Measurements from ENCODE around the gene KCNG4.

The KCNG4 gene

GRCh38 chr16:84255050-84255810, 15.4 kb upstream of the KCNG4 start:
- no peak for TF ChIP-seq CTCF (IDR thresholded peaks at IDR 0.05; ENCODE audit: insufficient read depth, low read depth, low read length, missing control alignments)
- H3K4me3 ChIP-seq (ENCODE audit: low read depth, low read length) = no peak overlapping the region
- DNase-seq (ENCODE audit: low read depth) = no peak

- no peak overlapping the region for H3K4me3 ChIP-seq (ENCODE audit: low read depth, low read length)
- TF ChIP-seq CTCF (IDR thresholded peaks at IDR 0.05; ENCODE audit: insufficient read depth, low read depth, low read length, missing control alignments) = no peak
- no peak for DNase-seq (ENCODE audit: low read depth)
These were observed 14.2 kb upstream of the KCNG4 start for GRCh38 chr16:84254062-84254461.

GRCh38 chr16:84253173-84253572, 13.4 kb upstream of the KCNG4 start:
- H3K4me3 ChIP-seq (ENCODE audit: low read depth, low read length) = no peak overlapping the region
- no peak for DNase-seq (ENCODE audit: low read depth)
- TF ChIP-seq CTCF (IDR thresholded peaks at IDR 0.05; ENCODE audit: insufficient read depth, low read depth, low read length, missing control alignments) = no peak

GRCh38 chr16:84252184-84252583, 12.4 kb upstream of the KCNG4 start:
- H3K4me3 ChIP-seq (ENCODE audit: low read depth, low read length) = no peak overlapping the region
- TF ChIP-seq CTCF (IDR thresholded peaks at IDR 0.05; ENCODE audit: insufficient read depth, low read depth, low read length, missing control alignments) = no peak
- DNase-seq (ENCODE audit: low read depth) = no peak

GRCh38 chr16:84247844-84248243, 8.0 kb upstream of the KCNG4 start:
- TF ChIP-seq CTCF (IDR thresholded peaks at IDR 0.05; ENCODE audit: insufficient read depth, low read depth, low read length, missing control alignments) = no peak
- no peak overlapping the region for H3K4me3 ChIP-seq (ENCODE audit: low read depth, low read length)

GRCh38 chr16:84247331-84247730, 7.5 kb upstream of the KCNG4 start:
- DNase-seq (ENCODE audit: low read depth) = no peak
- TF ChIP-seq CTCF (IDR thresholded peaks at IDR 0.05; ENCODE audit: insufficient read depth, low read depth, low read length, missing control alignments) = no peak
- no peak overlapping the region for H3K4me3 ChIP-seq (ENCODE audit: low read depth, low read length)

More at GRCh38 chr16:84247844-84248243, 8.0 kb upstream of the KCNG4 start:
- DNase-seq (ENCODE audit: low read depth) = no peak

- TF ChIP-seq CTCF (IDR thresholded peaks at IDR 0.05; ENCODE audit: insufficient read depth, low read depth, low read length, missing control alignments) = no peak
- H3K4me3 ChIP-seq (ENCODE audit: low read depth, low read length) = no peak overlapping the region
- DNase-seq (ENCODE audit: low read depth) = no peak
These were observed 6.9 kb upstream of the KCNG4 start for GRCh38 chr16:84246679-84247077.

Measured in GM12865 (cell line).